ENCODE results near the gene MCHR1.

Gene MCHR1

GRCh38 chr22:40679964-40680818 is 907 bp downstream of the MCHR1 start:
- POLR2A ChIA-PET, result interaction anchor here (0.6 kb wide), 2 partner anchors 15 to 31 kb away, joined by 3 read pairs; no protein-coding TSS in a partner anchor

GRCh38 chr22:40680819-40681183 is 1.5 kb downstream of the MCHR1 start:
- H3K4me3 ChIP-seq (ENCODE audit: low read depth, low read length), result no peak overlapping the region
- CTCF ChIA-PET, result interaction anchor here (1.0 kb wide), 1 partner anchor 244 kb away, joined by 3 read pairs; no protein-coding TSS in a partner anchor
- DNase-seq (ENCODE audit: low read depth, low spot score), result no peak
- POLR2A ChIA-PET, result no interaction called here
- TF ChIP-seq CTCF (IDR thresholded peaks at IDR 0.05; ENCODE audit: insufficient read depth, low read length, missing control alignments), result no peak

More at GRCh38 chr22:40679964-40680818, 907 bp downstream of the MCHR1 start:
- peak; percentile 15 for TF ChIP-seq CTCF (IDR thresholded peaks at IDR 0.05; ENCODE audit: insufficient read depth, low read length, missing control alignments)
- no peak for DNase-seq (ENCODE audit: low read depth, low spot score)
- H3K4me3 ChIP-seq (ENCODE audit: low read depth, low read length), result peak overlapping the region; percentile 55
- CTCF ChIA-PET, result interaction anchor here (0.9 to 1.7 kb wide), 6 partner anchors 10 to 243 kb away, joined by 3 to 6 read pairs (median 3); no protein-coding TSS in a partner anchor

GRCh38 chr22:40681451-40681850 is 2.2 kb downstream of the MCHR1 start:
- POLR2A ChIA-PET, result no interaction called here
- DNase-seq (ENCODE audit: low read depth, low spot score), result no peak
- H3K4me3 ChIP-seq (ENCODE audit: low read depth, low read length), result no peak overlapping the region
- no peak for TF ChIP-seq CTCF (IDR thresholded peaks at IDR 0.05; ENCODE audit: insufficient read depth, low read length, missing control alignments)
- CTCF ChIA-PET, result interaction anchor here (0.7 to 3.6 kb wide), 8 partner anchors 10 to 219 kb away, joined by 3 to 40 read pairs (median 10); no protein-coding TSS in a partner anchor

- ChIA-PET CTCF (interaction anchor here (0.6 to 3.6 kb wide), 5 partner anchors 10 to 215 kb away, joined by 3 to 40 read pairs (median 4); no protein-coding TSS in a partner anchor), POLR2A (no interaction called here)
- no peak for DNase-seq (ENCODE audit: low read depth, low spot score)
- TF ChIP-seq CTCF (IDR thresholded peaks at IDR 0.05; ENCODE audit: insufficient read depth, low read length, missing control alignments), result no peak
- H3K4me3 ChIP-seq (ENCODE audit: low read depth, low read length), result no peak overlapping the region
Measured at GRCh38 chr22:40684728-40685127, 5.4 kb downstream of the MCHR1 start.

- ChIA-PET CTCF (interaction anchor here (0.8 to 1.6 kb wide), 3 partner anchors 9 to 203 kb away, joined by 3 to 4 read pairs (median 3); no protein-coding TSS in a partner anchor), POLR2A (no interaction called here)
- H3K4me3 ChIP-seq (ENCODE audit: low read depth, low read length), result no peak overlapping the region
- TF ChIP-seq CTCF (IDR thresholded peaks at IDR 0.05; ENCODE audit: insufficient read depth, low read length, missing control alignments), result no peak
- DNase-seq (ENCODE audit: low read depth, low spot score), result no peak
Measured at GRCh38 chr22:40685406-40685805, 6.1 kb downstream of the MCHR1 start.

GRCh38 chr22:40687706-40688105 is 8.4 kb downstream of the MCHR1 start:
- no peak for DNase-seq (ENCODE audit: low read depth, low spot score)
- H3K4me3 ChIP-seq (ENCODE audit: low read depth, low read length), result no peak overlapping the region
- ChIA-PET POLR2A (interaction anchor here (0.6 kb wide), 1 partner anchor 169 kb away, joined by 4 read pairs; the partner anchor contains the start of gene XPNPEP3), CTCF (interaction anchor here (0.6 to 1.6 kb wide), 3 partner anchors 22 to 211 kb away, joined by 3 to 4 read pairs (median 4); no protein-coding TSS in a partner anchor)
- TF ChIP-seq CTCF (IDR thresholded peaks at IDR 0.05; ENCODE audit: insufficient read depth, low read length, missing control alignments), result no peak
